HEK293 (cell line): ENCODE data around the gene GABRB2.

Source experiments
- CTCF ChIA-PET: fragments of 350-600 bp; formaldehyde crosslinking; extraction: SDS; loops from one replicate; lab custom pipeline; 2021; ENCODE audit warnings: antibody characterized with exemption; lab: Yijun Ruan, JAX
- POLR2A ChIA-PET: fragments of 300-600 bp; formaldehyde crosslinking; extraction: SDS; loops from one replicate; lab custom pipeline; 2020; ENCODE audit warnings: antibody characterized with exemption, inconsistent platforms; lab: Yijun Ruan, JAX
- H3K27ac ChIP-seq: fragments of 200-500 bp; sonication (Bioruptor generic); 2 replicates; pipeline ENCODE4 v1.5.1; 2014; ENCODE audit warnings: low read depth, low read length, control low read depth, inconsistent platforms; ENCODE audit errors: extremely low read depth
- H3K36me3 ChIP-seq, 2 experiments: fragments of 200-500 bp in 1 of 2; sonication (Bioruptor generic) in 1 of 2; 1 replicate in 1 of 2; 2 replicates in 1 of 2; pipeline ENCODE4 v1.5.1; 2014 to 2017; ENCODE audit warnings: inconsistent platforms in 2 of 2, low read length in 2 of 2; ENCODE audit not compliant: control insufficient read depth in 2 of 2, insufficient read depth in 1 of 2
- H3K4me1 ChIP-seq: fragments of 200-500 bp; sonication (Bioruptor generic); 2 replicates; pipeline ENCODE4 v1.5.1; 2014; ENCODE audit warnings: mild to moderate bottlenecking, low read length, inconsistent platforms; ENCODE audit not compliant: control insufficient read depth, insufficient read depth
- H3K4me3 ChIP-seq: 2 replicates; pipeline ENCODE4 v1.5.1; 2011; ENCODE audit warnings: low read depth, mild to moderate bottlenecking, control low read depth, low read length, moderate library complexity
- H3K9me3 ChIP-seq: fragments of 200-500 bp; sonication (Bioruptor generic); 2 replicates; pipeline ENCODE4 v1.5.1; 2014; ENCODE audit warnings: low read depth, low read length, inconsistent platforms; ENCODE audit not compliant: control insufficient read depth, insufficient read depth
- BCL11A ChIP-seq: fragments of 450-650 bp; formaldehyde crosslinking; IDR thresholded peaks from 2 replicates; pipeline ENCODE4 v1.5.1; 2016; ENCODE audit warnings: low read depth, missing biosample characterization, missing genetic modification characterization
- KLF16 ChIP-seq: fragments of 450-650 bp; formaldehyde crosslinking; IDR thresholded peaks from 2 replicates; pipeline ENCODE4 v1.5.1; 2017; ENCODE audit warnings: missing biosample characterization, missing genetic modification characterization
- KLF9 ChIP-seq: fragments of 450-650 bp; formaldehyde crosslinking; IDR thresholded peaks from 2 replicates; pipeline ENCODE4 v1.5.1; 2016; ENCODE audit warnings: missing biosample characterization, missing genetic modification characterization, low read depth
- SP7 ChIP-seq: fragments of 450-650 bp; formaldehyde crosslinking; IDR thresholded peaks from 2 replicates; pipeline ENCODE4 v1.5.1; 2016; ENCODE audit warnings: missing biosample characterization, missing genetic modification characterization
- TRIM28 ChIP-seq: IDR thresholded peaks from 2 replicates; pipeline ENCODE4 v1.6.1; 2011; ENCODE audit warnings: low read length, control low read depth, borderline replicate concordance
- YY2 ChIP-seq: fragments of 450-650 bp; formaldehyde crosslinking; IDR thresholded peaks from 2 replicates; pipeline ENCODE4 v1.5.1; 2016; ENCODE audit warnings: missing biosample characterization, missing genetic modification characterization
- ZBTB1 ChIP-seq: fragments of 450-650 bp; formaldehyde crosslinking; IDR thresholded peaks from 2 replicates; pipeline ENCODE4 v1.5.1; 2016; ENCODE audit warnings: missing biosample characterization, missing genetic modification characterization
- ZEB2 ChIP-seq: fragments of 450-650 bp; formaldehyde crosslinking; IDR thresholded peaks from 2 replicates; pipeline ENCODE4 v1.5.1; 2016; ENCODE audit warnings: missing biosample characterization, missing genetic modification characterization
- ZFHX2 ChIP-seq: fragments of 450-650 bp; formaldehyde crosslinking; conservative IDR thresholded peaks from 2 replicates; pipeline ENCODE4 v1.5.1; 2016; ENCODE audit warnings: missing biosample characterization, missing genetic modification characterization
- ZNF140 ChIP-seq: fragments of 450-650 bp; formaldehyde crosslinking; IDR thresholded peaks from 2 replicates; pipeline ENCODE4 v1.5.1; 2016; ENCODE audit warnings: missing biosample characterization, missing genetic modification characterization
- ZNF175 ChIP-seq: fragments of 450-650 bp; formaldehyde crosslinking; IDR thresholded peaks from 2 replicates; pipeline ENCODE4 v1.5.1; 2016; ENCODE audit warnings: missing biosample characterization, missing genetic modification characterization
- ZNF2 ChIP-seq: fragments of 450-650 bp; formaldehyde crosslinking; IDR thresholded peaks from 2 replicates; pipeline ENCODE4 v1.5.1; 2016; ENCODE audit warnings: missing biosample characterization, missing genetic modification characterization
- ZNF416 ChIP-seq: fragments of 450-650 bp; formaldehyde crosslinking; IDR thresholded peaks from 2 replicates; pipeline ENCODE4 v1.5.1; 2016; ENCODE audit warnings: missing biosample characterization, missing genetic modification characterization
- ZNF596 ChIP-seq: fragments of 450-650 bp; IDR thresholded peaks from 2 replicates; pipeline ENCODE4 v1.5.0; 2018; ENCODE audit warnings: missing biosample characterization, mild to moderate bottlenecking, missing genetic modification characterization, moderate library complexity
- ZNF626 ChIP-seq: fragments of 450-650 bp; sonication (Bioruptor Pico); formaldehyde crosslinking; IDR thresholded peaks from 2 replicates; pipeline ENCODE4 v1.5.1; 2018; ENCODE audit warnings: missing biosample characterization, missing genetic modification characterization, inconsistent platforms
- ZNF660 ChIP-seq: fragments of 450-650 bp; IDR thresholded peaks from 2 replicates; pipeline ENCODE4 v1.5.1; 2018; ENCODE audit warnings: missing biosample characterization, mild to moderate bottlenecking, missing genetic modification characterization
- ZNF830 ChIP-seq: fragments of 450-650 bp; IDR thresholded peaks from 2 replicates; pipeline ENCODE4 v1.5.0; 2018; ENCODE audit warnings: missing biosample characterization, missing genetic modification characterization, low read depth, mild to moderate bottlenecking, moderate library complexity
- ZNF837 ChIP-seq: fragments of 450-650 bp; formaldehyde crosslinking; IDR thresholded peaks from 2 replicates; pipeline ENCODE4 v1.5.1; 2016; ENCODE audit warnings: missing biosample characterization, missing genetic modification characterization
- ZSCAN30 ChIP-seq: fragments of 450-650 bp; IDR thresholded peaks from 2 replicates; pipeline ENCODE4 v1.5.1; 2018; ENCODE audit warnings: missing biosample characterization, mild to moderate bottlenecking, missing genetic modification characterization, moderate library complexity
- ZXDB ChIP-seq: fragments of 450-650 bp; formaldehyde crosslinking; IDR thresholded peaks from 2 replicates; pipeline ENCODE4 v1.5.1; 2016; ENCODE audit warnings: missing biosample characterization, missing genetic modification characterization
- TF ChIP-seq, protein P1 (sequence below): fragments of 450-650 bp; formaldehyde crosslinking; IDR thresholded peaks from 2 replicates; pipeline ENCODE4 v1.5.1; 2016; ENCODE audit warnings: missing biosample characterization, missing genetic modification characterization
- TF ChIP-seq, protein P2 (sequence below): fragments of 450-650 bp; formaldehyde crosslinking; IDR thresholded peaks from 2 replicates; pipeline ENCODE4 v1.5.1; 2016; ENCODE audit warnings: missing biosample characterization, missing genetic modification characterization
- TF ChIP-seq, protein P3 (sequence below): fragments of 450-650 bp; formaldehyde crosslinking; IDR thresholded peaks from 2 replicates; pipeline ENCODE4 v1.5.1; 2016; ENCODE audit warnings: missing biosample characterization, missing genetic modification characterization
- TF ChIP-seq, protein P4 (sequence below): fragments of 450-650 bp; formaldehyde crosslinking; IDR thresholded peaks from 2 replicates; pipeline ENCODE4 v1.5.1; 2017; ENCODE audit warnings: missing biosample characterization, missing genetic modification characterization

Gene GABRB2

DNA sequence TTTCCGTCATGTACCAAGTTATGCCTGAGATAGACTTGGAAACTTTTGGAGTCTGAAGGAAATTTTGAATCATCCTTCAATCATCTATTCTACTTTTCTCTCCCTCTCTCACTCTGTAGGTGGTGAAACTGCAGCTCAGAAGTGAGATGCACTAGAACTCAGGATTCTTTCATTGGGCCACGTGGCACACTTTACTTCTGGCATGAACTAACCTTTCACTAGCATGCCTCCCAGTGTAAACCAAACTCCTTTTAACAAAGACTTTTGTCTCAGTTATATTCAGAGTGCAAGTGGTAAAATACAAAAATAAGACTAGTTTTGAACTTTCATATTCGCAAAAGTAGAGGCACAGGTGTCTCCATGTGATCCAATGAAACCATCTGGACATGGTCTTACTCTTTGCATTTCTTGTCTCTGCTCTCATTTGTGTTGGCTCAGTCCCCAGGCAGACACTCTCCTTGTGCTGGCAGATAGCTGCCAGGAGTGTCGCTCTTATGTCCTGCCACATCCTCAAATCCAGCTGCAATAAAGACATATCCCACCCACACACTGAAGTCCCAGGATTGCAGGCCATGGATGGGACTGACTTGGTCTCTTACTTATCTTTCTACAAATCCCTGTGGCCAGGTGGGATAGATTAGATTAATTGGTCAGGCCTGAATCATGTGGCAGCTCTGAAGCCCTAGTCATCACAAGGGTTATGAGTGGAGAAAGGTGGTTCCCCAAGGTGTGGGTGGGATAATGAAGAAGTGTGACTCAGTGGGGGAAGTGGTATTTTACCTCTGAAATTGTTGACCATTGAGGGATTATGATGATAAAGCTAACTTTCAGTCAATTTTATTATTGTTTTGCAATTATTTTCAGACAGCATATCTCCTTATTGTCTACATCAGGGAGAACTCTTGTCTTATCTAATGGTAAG is 267.5 kb downstream of the GABRB2 start:
- Histone ChIP-seq H3K36me3 (no peaks in the 10 kb centered on the region), H3K4me3 (no peak overlapping the region), H3K9me3 (no peaks in the 10 kb centered on the region), H3K27ac (no peak overlapping the region), H3K4me1 (no peaks in the 10 kb centered on the region)
- CTCF ChIA-PET, result no interaction called here
- no peak for TF ChIP-seq ZNF660 (tag by site-specific recombination)
- no peak for TF ChIP-seq ZNF140
- no peak for TF ChIP-seq ZNF837 (tag by site-specific recombination)
- TF ChIP-seq YY2, result no peak
- no peak for TF ChIP-seq ZBTB1 (tag by site-specific recombination)
- no peak for TF ChIP-seq ZNF2 (tag by site-specific recombination)
- TF ChIP-seq ZSCAN30, result no peak
- TF ChIP-seq KLF9 (tag by site-specific recombination), result no peak
- TF ChIP-seq SP7, result no peak
- TF ChIP-seq, protein P1, sequence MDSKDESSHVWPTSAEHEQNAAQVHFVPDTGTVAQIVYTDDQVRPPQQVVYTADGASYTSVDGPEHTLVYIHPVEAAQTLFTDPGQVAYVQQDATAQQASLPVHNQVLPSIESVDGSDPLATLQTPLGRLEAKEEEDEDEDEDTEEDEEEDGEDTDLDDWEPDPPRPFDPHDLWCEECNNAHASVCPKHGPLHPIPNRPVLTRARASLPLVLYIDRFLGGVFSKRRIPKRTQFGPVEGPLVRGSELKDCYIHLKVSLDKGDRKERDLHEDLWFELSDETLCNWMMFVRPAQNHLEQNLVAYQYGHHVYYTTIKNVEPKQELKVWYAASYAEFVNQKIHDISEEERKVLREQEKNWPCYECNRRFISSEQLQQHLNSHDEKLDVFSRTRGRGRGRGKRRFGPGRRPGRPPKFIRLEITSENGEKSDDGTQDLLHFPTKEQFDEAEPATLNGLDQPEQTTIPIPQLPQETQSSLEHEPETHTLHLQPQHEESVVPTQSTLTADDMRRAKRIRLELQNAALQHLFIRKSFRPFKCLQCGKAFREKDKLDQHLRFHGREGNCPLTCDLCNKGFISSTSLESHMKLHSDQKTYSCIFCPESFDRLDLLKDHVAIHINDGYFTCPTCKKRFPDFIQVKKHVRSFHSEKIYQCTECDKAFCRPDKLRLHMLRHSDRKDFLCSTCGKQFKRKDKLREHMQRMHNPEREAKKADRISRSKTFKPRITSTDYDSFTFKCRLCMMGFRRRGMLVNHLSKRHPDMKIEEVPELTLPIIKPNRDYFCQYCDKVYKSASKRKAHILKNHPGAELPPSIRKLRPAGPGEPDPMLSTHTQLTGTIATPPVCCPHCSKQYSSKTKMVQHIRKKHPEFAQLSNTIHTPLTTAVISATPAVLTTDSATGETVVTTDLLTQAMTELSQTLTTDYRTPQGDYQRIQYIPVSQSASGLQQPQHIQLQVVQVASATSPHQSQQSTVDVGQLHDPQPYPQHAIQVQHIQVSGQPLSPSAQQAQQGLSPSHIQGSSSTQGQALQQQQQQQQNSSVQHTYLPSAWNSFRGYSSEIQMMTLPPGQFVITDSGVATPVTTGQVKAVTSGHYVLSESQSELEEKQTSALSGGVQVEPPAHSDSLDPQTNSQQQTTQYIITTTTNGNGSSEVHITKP, result no peak
- TF ChIP-seq KLF16 (tag by site-specific recombination), result no peak
- POLR2A ChIA-PET, result no interaction called here

DNA sequence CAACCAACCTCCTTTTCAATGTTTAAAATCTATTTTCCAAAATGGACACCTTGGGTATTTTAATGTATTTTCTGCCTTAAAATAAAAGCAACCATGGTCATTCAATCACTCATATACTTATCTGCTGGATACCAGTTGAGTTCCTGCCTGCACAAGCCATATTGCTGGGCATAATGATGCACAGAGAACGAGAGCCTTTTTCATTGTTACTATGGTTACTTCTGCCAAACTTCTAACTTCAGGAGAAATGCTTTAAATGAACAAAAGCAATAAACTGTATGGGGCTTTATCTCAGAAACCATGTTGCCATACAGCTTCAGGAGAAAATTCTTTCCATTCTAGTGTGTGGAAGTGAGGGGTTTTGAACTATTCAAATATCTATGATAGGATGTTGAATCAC is 269.5 kb downstream of the GABRB2 start:
- ChIA-PET POLR2A (no interaction called here), CTCF (no interaction called here)
- Histone ChIP-seq H3K9me3 (no peaks in the 10 kb centered on the region), H3K27ac (no peak overlapping the region), H3K4me3 (no peak overlapping the region), H3K36me3 (no peaks in the 10 kb centered on the region), H3K4me1 (no peaks in the 10 kb centered on the region)
- TF ChIP-seq ZEB2, result no peak
- TF ChIP-seq, protein P2, sequence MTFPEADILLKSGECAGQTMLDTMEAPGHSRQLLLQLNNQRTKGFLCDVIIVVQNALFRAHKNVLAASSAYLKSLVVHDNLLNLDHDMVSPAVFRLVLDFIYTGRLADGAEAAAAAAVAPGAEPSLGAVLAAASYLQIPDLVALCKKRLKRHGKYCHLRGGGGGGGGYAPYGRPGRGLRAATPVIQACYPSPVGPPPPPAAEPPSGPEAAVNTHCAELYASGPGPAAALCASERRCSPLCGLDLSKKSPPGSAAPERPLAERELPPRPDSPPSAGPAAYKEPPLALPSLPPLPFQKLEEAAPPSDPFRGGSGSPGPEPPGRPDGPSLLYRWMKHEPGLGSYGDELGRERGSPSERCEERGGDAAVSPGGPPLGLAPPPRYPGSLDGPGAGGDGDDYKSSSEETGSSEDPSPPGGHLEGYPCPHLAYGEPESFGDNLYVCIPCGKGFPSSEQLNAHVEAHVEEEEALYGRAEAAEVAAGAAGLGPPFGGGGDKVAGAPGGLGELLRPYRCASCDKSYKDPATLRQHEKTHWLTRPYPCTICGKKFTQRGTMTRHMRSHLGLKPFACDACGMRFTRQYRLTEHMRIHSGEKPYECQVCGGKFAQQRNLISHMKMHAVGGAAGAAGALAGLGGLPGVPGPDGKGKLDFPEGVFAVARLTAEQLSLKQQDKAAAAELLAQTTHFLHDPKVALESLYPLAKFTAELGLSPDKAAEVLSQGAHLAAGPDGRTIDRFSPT (tag by site-specific recombination), result no peak

DNA sequence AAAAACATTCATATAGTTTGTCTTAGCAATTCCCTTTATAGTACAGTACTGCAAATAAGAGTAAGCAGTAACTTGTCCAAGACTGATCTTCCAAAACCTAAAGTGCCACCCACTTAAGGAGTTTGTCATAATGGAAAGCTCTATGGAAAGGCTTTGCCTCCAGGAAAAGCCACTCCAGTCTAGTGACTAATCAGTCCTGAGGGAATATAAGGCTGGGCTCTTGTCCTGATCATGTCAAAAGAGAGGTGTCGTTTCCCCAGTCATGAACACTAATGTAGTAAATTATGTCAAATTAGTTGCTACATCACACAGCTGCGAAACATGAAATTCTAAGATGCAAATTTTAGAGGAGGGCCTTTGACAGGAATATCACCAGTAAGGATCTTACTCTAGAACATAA is 271.6 kb downstream of the GABRB2 start:
- CTCF ChIA-PET, result interaction anchor here (0.5 kb wide), 1 partner anchor 171 kb away, joined by 3 read pairs; no protein-coding TSS in a partner anchor
- no peak overlapping the region for H3K27ac ChIP-seq
- no peak for TF ChIP-seq BCL11A (tag by site-specific recombination)
- no peak for TF ChIP-seq ZNF175 (tag by site-specific recombination)
- no peak for TF ChIP-seq ZNF416 (tag by site-specific recombination)
- TF ChIP-seq, protein P3, sequence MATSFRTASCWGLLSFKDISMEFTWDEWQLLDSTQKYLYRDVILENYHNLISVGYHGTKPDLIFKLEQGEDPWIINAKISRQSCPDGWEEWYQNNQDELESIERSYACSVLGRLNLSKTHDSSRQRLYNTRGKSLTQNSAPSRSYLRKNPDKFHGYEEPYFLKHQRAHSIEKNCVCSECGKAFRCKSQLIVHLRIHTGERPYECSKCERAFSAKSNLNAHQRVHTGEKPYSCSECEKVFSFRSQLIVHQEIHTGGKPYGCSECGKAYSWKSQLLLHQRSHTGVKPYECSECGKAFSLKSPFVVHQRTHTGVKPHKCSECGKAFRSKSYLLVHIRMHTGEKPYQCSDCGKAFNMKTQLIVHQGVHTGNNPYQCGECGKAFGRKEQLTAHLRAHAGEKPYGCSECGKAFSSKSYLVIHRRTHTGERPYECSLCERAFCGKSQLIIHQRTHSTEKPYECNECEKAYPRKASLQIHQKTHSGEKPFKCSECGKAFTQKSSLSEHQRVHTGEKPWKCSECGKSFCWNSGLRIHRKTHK, result no peak
- TF ChIP-seq, protein P4, sequence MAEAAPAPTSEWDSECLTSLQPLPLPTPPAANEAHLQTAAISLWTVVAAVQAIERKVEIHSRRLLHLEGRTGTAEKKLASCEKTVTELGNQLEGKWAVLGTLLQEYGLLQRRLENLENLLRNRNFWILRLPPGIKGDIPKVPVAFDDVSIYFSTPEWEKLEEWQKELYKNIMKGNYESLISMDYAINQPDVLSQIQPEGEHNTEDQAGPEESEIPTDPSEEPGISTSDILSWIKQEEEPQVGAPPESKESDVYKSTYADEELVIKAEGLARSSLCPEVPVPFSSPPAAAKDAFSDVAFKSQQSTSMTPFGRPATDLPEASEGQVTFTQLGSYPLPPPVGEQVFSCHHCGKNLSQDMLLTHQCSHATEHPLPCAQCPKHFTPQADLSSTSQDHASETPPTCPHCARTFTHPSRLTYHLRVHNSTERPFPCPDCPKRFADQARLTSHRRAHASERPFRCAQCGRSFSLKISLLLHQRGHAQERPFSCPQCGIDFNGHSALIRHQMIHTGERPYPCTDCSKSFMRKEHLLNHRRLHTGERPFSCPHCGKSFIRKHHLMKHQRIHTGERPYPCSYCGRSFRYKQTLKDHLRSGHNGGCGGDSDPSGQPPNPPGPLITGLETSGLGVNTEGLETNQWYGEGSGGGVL (tag by site-specific recombination), result no peak
- no peak for TF ChIP-seq ZXDB (tag by site-specific recombination)
- TF ChIP-seq TRIM28, result no peak
- TF ChIP-seq ZNF830 (tag by site-specific recombination), result no peak
- TF ChIP-seq ZNF596 (tag by site-specific recombination), result no peak
- no peak for TF ChIP-seq ZNF626
- TF ChIP-seq ZFHX2 (tag by site-specific recombination), result no peak

More for the DNA sequence above, 271.6 kb downstream of the GABRB2 start:
- POLR2A ChIA-PET, result no interaction called here
- Histone ChIP-seq H3K9me3 (no peaks in the 10 kb centered on the region), H3K36me3 (no peaks in the 10 kb centered on the region), H3K4me3 (no peak overlapping the region), H3K4me1 (no peaks in the 10 kb centered on the region)
